Sigmoid colon (tissue), 4 donors: ENCODE measurements around the gene TRMU.
"Not testable (repeated sequence)": the region's sequence is repeated elsewhere in the genome, so short reads cannot be mapped to it uniquely, and the experiment has no call there.

Experiments used
- EP300 ChIP-seq, 4 donors: sonication (generic); formaldehyde crosslinking; IDR thresholded peaks; one replicate each; pipeline ENCODE4 v1.6.1; 2017; ENCODE audit warnings: antibody characterized with exemption in 4 of 4
- POLR2A ChIP-seq, 2 donors: fragments of 450-650 bp; IDR thresholded peaks; one replicate each; pipeline ENCODE4 v1.6.1; 2016; ENCODE audit warnings: antibody characterized with exemption in 2 of 2, mild to moderate bottlenecking in 2 of 2, moderate library complexity in 2 of 2
- POLR2AphosphoS5 ChIP-seq, 4 donors: sonication (generic); formaldehyde crosslinking; IDR thresholded peaks; one replicate each; pipeline ENCODE4 v1.6.1; 2017; ENCODE audit warnings: antibody characterized with exemption in 4 of 4
- TF ChIP-seq, protein P1 (sequence below), 4 experiments: fragments of 450-650 bp in 3 of 4; fragments of 200-600 bp in 1 of 4; IDR thresholded peaks; one replicate each; pipeline ENCODE4 v1.5.1; 2016 to 2019; ENCODE audit warnings: antibody characterized with exemption in 4 of 4, mild to moderate bottlenecking in 3 of 4, moderate library complexity in 2 of 4

DNA sequence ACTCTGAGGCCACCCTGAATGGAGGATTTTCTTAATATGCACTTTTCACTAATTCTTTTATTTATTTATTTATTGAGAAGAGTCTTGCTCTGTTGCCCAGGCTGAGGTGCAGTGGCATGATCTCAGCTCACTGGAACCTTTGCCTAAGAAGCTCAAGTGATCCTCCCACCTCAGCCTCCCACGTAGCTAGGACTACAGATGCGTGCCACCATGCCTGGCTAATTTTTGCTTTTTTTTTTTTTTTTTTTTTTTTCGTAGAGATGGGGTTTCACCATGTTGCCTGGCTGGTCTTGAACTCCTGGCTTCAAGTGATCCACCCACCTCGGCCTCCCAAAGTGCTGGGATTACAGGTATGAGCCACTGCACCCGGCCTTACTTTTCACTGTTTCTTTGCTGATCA is 61.5 kb downstream of the TRMU start:
- TF ChIP-seq POLR2A, EP300, POLR2AphosphoS5 (IDR thresholded peaks at IDR 0.05): not testable (repeated sequence)
- TF ChIP-seq, protein P1, sequence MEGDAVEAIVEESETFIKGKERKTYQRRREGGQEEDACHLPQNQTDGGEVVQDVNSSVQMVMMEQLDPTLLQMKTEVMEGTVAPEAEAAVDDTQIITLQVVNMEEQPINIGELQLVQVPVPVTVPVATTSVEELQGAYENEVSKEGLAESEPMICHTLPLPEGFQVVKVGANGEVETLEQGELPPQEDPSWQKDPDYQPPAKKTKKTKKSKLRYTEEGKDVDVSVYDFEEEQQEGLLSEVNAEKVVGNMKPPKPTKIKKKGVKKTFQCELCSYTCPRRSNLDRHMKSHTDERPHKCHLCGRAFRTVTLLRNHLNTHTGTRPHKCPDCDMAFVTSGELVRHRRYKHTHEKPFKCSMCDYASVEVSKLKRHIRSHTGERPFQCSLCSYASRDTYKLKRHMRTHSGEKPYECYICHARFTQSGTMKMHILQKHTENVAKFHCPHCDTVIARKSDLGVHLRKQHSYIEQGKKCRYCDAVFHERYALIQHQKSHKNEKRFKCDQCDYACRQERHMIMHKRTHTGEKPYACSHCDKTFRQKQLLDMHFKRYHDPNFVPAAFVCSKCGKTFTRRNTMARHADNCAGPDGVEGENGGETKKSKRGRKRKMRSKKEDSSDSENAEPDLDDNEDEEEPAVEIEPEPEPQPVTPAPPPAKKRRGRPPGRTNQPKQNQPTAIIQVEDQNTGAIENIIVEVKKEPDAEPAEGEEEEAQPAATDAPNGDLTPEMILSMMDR (IDR thresholded peaks at IDR 0.05): not testable (repeated sequence)
